ENCODE data around the gene PEX5.

PEX5 gene

DNA sequence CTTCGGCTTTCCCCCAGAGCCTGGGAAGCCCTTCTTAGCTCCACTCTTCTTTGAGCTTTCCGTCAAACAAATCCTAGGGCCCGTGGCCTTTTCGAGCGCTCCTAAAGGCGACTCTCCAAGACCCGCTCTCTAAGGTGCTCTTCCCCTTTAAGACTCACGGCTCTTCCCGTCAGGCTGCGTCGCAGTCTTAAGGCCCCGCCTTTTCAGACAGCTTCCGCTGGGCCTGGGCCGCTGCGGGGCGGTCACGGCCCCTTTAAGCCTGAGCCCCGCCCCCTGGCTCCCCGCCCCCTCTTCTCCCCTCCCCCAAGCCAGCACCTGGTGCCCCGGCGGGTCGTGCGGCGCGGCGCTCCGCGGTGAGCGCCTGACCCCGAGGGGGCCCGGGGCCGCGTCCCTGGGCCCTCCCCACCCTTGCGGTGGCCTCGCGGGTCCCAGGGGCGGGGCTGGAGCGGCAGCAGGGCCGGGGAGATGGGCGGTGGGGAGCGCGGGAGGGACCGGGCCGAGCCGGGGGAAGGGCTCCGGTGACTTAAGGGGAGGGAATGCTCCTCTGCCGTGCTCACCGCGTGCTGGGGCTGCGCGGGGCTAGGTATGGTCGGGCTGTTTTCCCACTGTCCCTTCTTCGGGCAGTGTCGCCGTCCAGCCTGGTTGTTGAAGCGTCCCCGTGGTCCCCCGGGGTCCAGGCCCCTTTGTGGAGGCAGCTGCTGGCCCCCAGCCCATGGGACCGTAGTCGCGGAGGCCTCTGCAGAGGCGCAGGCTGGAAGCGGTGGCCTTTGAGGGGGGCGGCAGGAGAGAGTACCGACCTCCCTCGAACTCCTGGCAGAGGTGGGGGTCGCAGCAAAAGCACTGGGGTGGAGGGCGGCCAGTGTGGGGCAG lies at the start of gene PEX5:
Gene PEX5, plus strand, starts transcription at position 289 of the 870 bp plus-strand sequence. CDS start 692 bp downstream, outside the sequence.
- H3K36me3 Mint-ChIP-seq (ENCODE audit: low read depth) = peaks cover 39% of the 10 kb centered on the region
- peak within 1 kb of the TSS; percentile 90 for H3K4me3 Mint-ChIP-seq
- peak; percentile 86 for DNase-seq
- H3K27ac Mint-ChIP-seq = peak within 1 kb of the TSS; percentile 98
- H3K27me3 Mint-ChIP-seq = no peaks in the 10 kb centered on the region
- H3K9me3 Mint-ChIP-seq = no peaks in the 10 kb centered on the region
- peaks cover 48% of the 10 kb centered on the region for H3K4me1 Mint-ChIP-seq (ENCODE audit: low read depth)

DNA sequence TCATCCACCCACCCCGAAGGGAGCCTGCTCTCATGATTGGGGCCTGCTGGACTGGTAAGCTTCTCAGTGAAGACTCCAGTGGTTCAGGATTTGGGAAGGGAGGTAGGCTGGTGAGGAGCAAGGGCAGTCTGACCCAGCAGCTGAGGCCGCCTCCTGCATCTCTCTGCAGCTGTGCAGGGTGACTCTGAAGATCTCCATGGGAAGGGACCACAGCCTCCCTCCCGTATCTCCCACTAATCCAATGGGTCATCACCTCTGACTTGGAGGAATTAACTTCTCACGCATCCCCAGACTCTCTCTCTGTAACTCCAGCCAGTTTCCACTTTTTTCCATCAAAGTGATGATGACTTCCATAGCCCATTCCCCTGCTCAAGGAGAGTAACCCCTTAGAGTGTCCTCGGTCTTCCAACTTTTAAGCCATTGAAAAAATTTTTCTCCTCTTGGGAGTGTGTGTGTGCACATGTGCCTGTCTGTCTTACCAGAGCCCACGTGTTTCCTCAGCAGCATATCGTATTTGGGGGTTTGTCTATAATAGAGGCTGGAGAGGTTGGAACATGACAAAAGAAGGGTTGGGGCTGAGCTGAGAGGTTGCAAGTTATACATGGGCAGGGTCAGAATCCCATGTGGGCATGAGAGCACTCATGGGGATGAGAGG lies 48.0 kb upstream of the PEX5 start:
- Mint-ChIP-seq H3K4me3 (no peak overlapping the region), H3K27ac (peak overlapping the region; percentile 11), H3K36me3 (ENCODE audit: low read depth) (peaks cover 58% of the 10 kb centered on the region)

DNA sequence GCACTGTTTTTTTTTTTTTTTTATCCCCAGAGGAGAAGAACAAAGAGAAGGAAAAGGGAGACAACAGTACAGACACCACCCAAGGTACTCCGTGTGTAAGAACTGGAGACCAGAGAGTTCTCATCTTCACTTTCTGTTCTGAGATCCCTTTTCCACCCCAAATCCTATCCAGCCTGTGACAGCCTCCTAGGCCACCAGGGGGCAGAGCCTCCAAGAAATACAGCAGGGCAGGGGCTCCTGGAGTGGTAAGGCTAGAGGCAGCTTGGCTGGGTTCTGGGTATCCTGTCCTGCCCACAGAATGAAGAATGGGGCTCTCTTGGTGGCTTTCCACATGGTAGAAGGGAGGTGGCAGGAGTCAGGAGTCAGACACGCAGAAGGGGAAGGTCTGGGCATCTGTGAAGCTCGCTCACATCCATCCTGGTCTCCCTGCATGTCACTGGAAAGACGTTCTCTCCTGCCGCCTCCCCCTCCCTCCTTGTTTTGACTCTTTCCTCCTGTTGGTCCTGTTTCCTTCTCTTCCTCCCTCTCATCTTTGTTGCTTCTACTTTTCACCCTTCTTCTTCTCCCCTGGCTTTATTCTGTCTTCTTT lies 47.3 kb upstream of the PEX5 start:
- no peak overlapping the region for H3K4me3 Mint-ChIP-seq
- H3K36me3 Mint-ChIP-seq (ENCODE audit: low read depth) = peaks cover 53% of the 10 kb centered on the region
- H3K27me3 Mint-ChIP-seq = no peaks in the 10 kb centered on the region
- H3K9me3 Mint-ChIP-seq = no peaks in the 10 kb centered on the region
- H3K27ac Mint-ChIP-seq = peak overlapping the region; percentile 11
- H3K4me1 Mint-ChIP-seq (ENCODE audit: low read depth) = peaks cover 3% of the 10 kb centered on the region
- peak; percentile 69 for DNase-seq

More for the DNA sequence above, 48.0 kb upstream of the PEX5 start:
- Mint-ChIP-seq H3K27me3 (no peaks in the 10 kb centered on the region), H3K9me3 (no peaks in the 10 kb centered on the region), H3K4me1 (ENCODE audit: low read depth) (peaks cover 3% of the 10 kb centered on the region)
- DNase-seq = no peak

- Mint-ChIP-seq H3K9me3 (no peaks in the 10 kb centered on the region), H3K4me3 (no peak overlapping the region), H3K36me3 (ENCODE audit: low read depth) (peaks cover 48% of the 10 kb centered on the region), H3K27me3 (no peaks in the 10 kb centered on the region), H3K27ac (no peak overlapping the region), H3K4me1 (ENCODE audit: low read depth) (peaks cover 3% of the 10 kb centered on the region)
- DNase-seq = no peak
Measured at GRCh38 chr12:7142809-7143465, 46.5 kb upstream of the PEX5 start.

DNA sequence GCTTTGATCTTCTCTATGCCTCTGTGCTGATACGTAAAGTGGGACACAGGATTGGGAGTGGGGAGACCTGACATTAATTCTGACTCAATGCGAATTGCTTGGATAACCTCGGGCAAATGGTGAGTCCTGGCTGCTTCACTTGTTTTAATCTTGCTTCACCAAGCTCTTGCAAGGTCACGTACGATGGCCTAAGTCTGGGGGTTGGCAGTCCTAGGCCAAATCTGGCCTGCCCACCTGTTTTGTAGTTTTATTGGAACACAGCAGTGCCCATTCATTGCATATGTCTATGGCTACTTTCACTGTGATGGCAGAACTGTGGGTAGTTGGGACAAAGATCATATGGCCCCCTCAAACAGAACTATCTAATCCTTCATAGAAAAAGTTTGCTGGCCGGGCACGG lies 45.9 kb upstream of the PEX5 start:
- Mint-ChIP-seq H3K9me3 (no peaks in the 10 kb centered on the region), H3K36me3 (ENCODE audit: low read depth) (peaks cover 48% of the 10 kb centered on the region), H3K4me3 (no peak overlapping the region), H3K27ac (no peak overlapping the region), H3K4me1 (ENCODE audit: low read depth) (peaks cover 3% of the 10 kb centered on the region), H3K27me3 (no peaks in the 10 kb centered on the region)
- no peak for DNase-seq

DNA sequence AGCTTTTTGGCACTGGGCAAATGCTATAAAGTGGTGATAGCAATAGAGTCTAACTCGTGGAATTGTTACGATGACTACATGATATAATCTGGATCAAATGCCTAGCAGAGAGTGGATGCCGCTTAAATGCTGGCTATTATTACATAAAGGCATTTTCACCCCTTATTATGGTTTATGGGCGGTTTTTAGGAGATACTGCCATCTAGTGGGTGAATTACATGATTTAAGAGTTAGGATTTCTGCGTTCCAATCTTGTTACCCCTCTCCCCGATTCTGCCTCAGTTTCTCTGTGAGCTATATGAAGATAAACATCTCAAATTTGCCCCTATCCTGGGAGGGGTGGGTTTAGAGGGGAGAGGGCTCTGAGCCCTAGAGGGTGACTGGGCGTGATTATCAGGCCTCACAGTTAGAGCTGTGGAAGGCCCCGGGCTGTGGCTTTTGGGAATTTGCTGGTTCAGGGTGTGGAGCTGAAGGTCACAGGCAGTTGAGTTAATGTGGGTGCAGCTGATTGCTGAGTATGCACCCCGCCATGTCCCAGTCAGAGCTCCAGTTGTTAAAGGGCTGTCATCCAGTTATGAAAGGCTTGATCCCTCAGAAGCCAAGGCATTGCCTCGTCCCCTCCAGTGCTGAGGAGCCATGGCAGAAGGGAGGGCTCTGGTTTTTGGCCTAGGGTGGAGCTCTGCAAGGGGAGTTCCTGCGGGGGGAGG lies 44.9 kb upstream of the PEX5 start:
- no peak overlapping the region for H3K27ac Mint-ChIP-seq
- no peaks in the 10 kb centered on the region for H3K27me3 Mint-ChIP-seq
- DNase-seq = no peak
- H3K9me3 Mint-ChIP-seq = no peaks in the 10 kb centered on the region
- H3K4me1 Mint-ChIP-seq (ENCODE audit: low read depth) = peaks cover 3% of the 10 kb centered on the region
- peaks cover 52% of the 10 kb centered on the region for H3K36me3 Mint-ChIP-seq (ENCODE audit: low read depth)
- H3K4me3 Mint-ChIP-seq = no peak overlapping the region

- no peak for DNase-seq
- Mint-ChIP-seq H3K27ac (no peak overlapping the region), H3K4me3 (no peak overlapping the region), H3K9me3 (no peaks in the 10 kb centered on the region), H3K27me3 (no peaks in the 10 kb centered on the region), H3K36me3 (ENCODE audit: low read depth) (peaks cover 58% of the 10 kb centered on the region), H3K4me1 (ENCODE audit: low read depth) (peaks cover 3% of the 10 kb centered on the region)
Measured at GRCh38 chr12:7145671-7146070, 43.8 kb upstream of the PEX5 start.

GRCh38 chr12:7146228-7146627 lies 43.3 kb upstream of the PEX5 start:
- H3K4me3 Mint-ChIP-seq = no peak overlapping the region
- DNase-seq = no peak
- peaks cover 61% of the 10 kb centered on the region for H3K36me3 Mint-ChIP-seq (ENCODE audit: low read depth)
- peaks cover 3% of the 10 kb centered on the region for H3K4me1 Mint-ChIP-seq (ENCODE audit: low read depth)
- no peaks in the 10 kb centered on the region for H3K27me3 Mint-ChIP-seq
- no peaks in the 10 kb centered on the region for H3K9me3 Mint-ChIP-seq
- no peak overlapping the region for H3K27ac Mint-ChIP-seq

GRCh38 chr12:7146906-7147305 lies 42.6 kb upstream of the PEX5 start:
- DNase-seq = no peak
- H3K9me3 Mint-ChIP-seq = no peaks in the 10 kb centered on the region
- no peak overlapping the region for H3K27ac Mint-ChIP-seq
- no peaks in the 10 kb centered on the region for H3K27me3 Mint-ChIP-seq
- peaks cover 56% of the 10 kb centered on the region for H3K36me3 Mint-ChIP-seq (ENCODE audit: low read depth)
- peaks cover 1% of the 10 kb centered on the region for H3K4me1 Mint-ChIP-seq (ENCODE audit: low read depth)
- H3K4me3 Mint-ChIP-seq = no peak overlapping the region

DNA sequence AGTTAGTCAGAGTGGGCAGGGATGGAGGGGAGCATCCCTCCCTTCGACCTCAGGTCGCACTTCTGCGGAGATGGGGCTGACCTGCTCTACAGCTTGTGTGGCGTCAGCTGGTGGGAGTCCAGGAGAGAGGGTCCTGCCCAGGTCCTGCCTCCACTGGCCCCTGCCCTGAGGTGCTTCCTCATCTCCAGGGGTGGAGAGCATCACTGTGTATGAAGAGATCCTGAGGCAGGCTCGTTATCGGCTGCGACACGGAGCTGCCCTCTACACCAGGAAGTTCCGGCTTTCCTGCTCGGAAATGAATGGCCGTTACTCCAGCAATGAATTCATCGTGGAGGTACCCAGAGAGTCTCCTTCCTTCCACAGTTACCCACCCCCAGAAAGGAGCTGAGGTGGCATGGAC lies 39.1 kb upstream of the PEX5 start:
- no peak for DNase-seq
- Mint-ChIP-seq H3K36me3 (ENCODE audit: low read depth) (peaks cover 68% of the 10 kb centered on the region), H3K4me3 (no peak overlapping the region), H3K9me3 (no peaks in the 10 kb centered on the region), H3K27ac (no peak overlapping the region), H3K4me1 (ENCODE audit: low read depth) (no peaks in the 10 kb centered on the region), H3K27me3 (no peaks in the 10 kb centered on the region)

GRCh38 chr12:7150841-7151240 lies 38.6 kb upstream of the PEX5 start:
- H3K36me3 Mint-ChIP-seq (ENCODE audit: low read depth) = peaks cover 68% of the 10 kb centered on the region
- no peak overlapping the region for H3K27ac Mint-ChIP-seq
- no peaks in the 10 kb centered on the region for H3K9me3 Mint-ChIP-seq
- H3K27me3 Mint-ChIP-seq = no peaks in the 10 kb centered on the region
- H3K4me3 Mint-ChIP-seq = no peak overlapping the region
- H3K4me1 Mint-ChIP-seq (ENCODE audit: low read depth) = no peaks in the 10 kb centered on the region
- DNase-seq = no peak

- H3K4me3 Mint-ChIP-seq = no peak overlapping the region
- no peak overlapping the region for H3K27ac Mint-ChIP-seq
- no peak for DNase-seq
- H3K4me1 Mint-ChIP-seq (ENCODE audit: low read depth) = no peaks in the 10 kb centered on the region
- H3K36me3 Mint-ChIP-seq (ENCODE audit: low read depth) = peaks cover 71% of the 10 kb centered on the region
- no peaks in the 10 kb centered on the region for H3K27me3 Mint-ChIP-seq
- H3K9me3 Mint-ChIP-seq = no peaks in the 10 kb centered on the region
Measured at GRCh38 chr12:7151532-7151931, 38.0 kb upstream of the PEX5 start.

DNA sequence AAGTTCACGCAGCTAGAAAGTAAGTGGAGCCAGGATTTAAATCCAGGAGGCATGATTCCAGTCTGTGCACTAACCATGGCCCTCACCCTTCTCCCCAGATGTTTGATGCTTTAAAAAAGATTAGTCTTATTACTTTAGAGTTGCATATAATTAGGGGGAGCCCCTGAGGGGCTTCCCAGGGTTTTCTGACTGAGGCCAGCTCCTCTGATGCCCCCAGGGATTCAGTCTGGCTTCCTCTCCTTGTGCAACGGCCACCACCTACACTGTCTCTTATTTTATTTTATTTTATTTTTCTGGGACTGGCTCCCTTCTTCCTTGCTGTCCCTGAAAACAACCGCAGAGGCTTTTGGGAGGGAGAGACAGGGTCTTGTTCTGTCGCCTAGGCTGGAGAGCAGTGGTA lies 36.7 kb upstream of the PEX5 start:
- DNase-seq = no peak
- Mint-ChIP-seq H3K27ac (no peak overlapping the region), H3K9me3 (no peaks in the 10 kb centered on the region), H3K4me3 (no peak overlapping the region), H3K27me3 (no peaks in the 10 kb centered on the region), H3K4me1 (ENCODE audit: low read depth) (no peaks in the 10 kb centered on the region), H3K36me3 (ENCODE audit: low read depth) (peaks cover 79% of the 10 kb centered on the region)

DNA sequence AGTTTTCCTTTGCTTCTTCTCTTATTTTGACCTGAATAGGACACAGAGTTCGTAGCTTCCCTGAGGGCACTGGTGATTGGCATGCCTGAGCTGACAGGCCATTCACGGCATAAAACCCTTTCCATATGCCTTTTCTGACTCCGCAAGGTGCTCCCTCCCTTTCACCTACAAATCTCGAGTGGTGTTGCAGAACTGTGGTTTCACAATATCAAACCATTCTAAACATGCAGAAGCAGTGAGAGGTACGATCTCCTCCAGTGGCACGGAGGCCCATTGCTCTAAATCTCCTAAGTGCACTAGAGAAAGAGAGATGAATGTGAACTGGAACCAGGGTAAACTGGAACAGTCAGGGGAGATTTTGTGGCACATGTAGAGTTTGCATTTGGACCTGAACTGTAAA lies 35.4 kb upstream of the PEX5 start:
- peaks cover 70% of the 10 kb centered on the region for H3K36me3 Mint-ChIP-seq (ENCODE audit: low read depth)
- H3K27me3 Mint-ChIP-seq = no peaks in the 10 kb centered on the region
- no peaks in the 10 kb centered on the region for H3K9me3 Mint-ChIP-seq
- no peak for DNase-seq
- no peak overlapping the region for H3K27ac Mint-ChIP-seq
- H3K4me3 Mint-ChIP-seq = no peak overlapping the region
- H3K4me1 Mint-ChIP-seq (ENCODE audit: low read depth) = no peaks in the 10 kb centered on the region
